C4-2B (cell line): ENCODE data around the gene ROR2.
"Not testable (repeated sequence)": the region's sequence is repeated elsewhere in the genome, so short reads cannot be mapped to it uniquely, and the experiment has no call there.

ENCODE experiments used
- ZFX ChIP-seq: fragments of 450-650 bp; IDR thresholded peaks from 2 replicates; pipeline ENCODE4 v1.6.1; 2017
- TF ChIP-seq, protein P1 (sequence below): fragments of 450-650 bp; conservative IDR thresholded peaks from 2 replicates; pipeline ENCODE4 v1.5.1; 2017; ENCODE audit warnings: mild to moderate bottlenecking

DNA sequence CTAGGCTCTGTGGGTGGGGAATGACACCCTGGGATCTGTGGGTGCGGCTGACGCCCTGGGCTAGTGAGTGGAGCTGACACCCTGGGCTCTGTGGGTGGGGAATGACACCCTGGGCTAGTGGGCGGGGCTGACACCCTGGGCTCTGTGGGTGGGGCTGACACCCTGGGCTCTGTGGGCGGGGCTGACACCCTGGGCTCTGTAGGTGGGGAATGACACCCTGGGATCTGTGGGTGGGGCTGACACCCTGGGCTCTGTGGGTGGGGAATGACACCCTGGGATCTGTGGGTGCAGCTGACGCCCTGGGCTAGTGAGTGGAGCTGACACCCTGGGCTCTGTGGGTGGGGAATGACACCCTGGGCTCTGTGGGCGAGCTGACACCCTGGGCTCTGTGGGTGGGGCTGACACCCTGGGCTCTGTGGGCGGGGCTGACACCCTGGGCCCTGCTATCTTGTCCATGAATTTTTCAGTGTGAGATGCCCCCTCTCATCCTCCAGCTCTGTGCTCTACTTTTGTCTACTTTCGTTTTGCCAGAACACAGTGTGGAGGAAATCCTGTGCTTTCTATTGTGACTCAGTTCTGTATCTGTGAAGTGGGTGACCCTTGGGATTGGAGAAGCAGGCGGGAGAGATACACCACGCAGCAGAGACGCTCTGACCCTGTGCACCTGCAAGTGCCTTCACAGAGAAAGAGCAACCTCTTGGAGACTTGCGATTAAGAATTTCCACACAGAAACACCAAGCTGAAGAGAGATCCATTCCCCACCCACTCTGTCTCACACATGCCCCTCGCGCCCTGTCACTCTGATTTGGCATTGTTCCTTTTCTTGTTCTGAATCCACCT is 151.5 kb downstream of the ROR2 start:
- TF ChIP-seq, protein P1, sequence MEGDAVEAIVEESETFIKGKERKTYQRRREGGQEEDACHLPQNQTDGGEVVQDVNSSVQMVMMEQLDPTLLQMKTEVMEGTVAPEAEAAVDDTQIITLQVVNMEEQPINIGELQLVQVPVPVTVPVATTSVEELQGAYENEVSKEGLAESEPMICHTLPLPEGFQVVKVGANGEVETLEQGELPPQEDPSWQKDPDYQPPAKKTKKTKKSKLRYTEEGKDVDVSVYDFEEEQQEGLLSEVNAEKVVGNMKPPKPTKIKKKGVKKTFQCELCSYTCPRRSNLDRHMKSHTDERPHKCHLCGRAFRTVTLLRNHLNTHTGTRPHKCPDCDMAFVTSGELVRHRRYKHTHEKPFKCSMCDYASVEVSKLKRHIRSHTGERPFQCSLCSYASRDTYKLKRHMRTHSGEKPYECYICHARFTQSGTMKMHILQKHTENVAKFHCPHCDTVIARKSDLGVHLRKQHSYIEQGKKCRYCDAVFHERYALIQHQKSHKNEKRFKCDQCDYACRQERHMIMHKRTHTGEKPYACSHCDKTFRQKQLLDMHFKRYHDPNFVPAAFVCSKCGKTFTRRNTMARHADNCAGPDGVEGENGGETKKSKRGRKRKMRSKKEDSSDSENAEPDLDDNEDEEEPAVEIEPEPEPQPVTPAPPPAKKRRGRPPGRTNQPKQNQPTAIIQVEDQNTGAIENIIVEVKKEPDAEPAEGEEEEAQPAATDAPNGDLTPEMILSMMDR: not testable (repeated sequence)
- TF ChIP-seq ZFX: not testable (repeated sequence)
